ENCODE results near the gene TMEM229A. TPM values are rescaled to one million over a fixed set of nuclear protein-coding genes. Genes with fewer than 3 reads are reported as not detected.

Gene TMEM229A
- total and polyA plus RNA-seq, 9 of the 15 experiments (the other 6 are each of a cell fraction or from before 2014, with no cell fraction given) = not detected

DNA sequence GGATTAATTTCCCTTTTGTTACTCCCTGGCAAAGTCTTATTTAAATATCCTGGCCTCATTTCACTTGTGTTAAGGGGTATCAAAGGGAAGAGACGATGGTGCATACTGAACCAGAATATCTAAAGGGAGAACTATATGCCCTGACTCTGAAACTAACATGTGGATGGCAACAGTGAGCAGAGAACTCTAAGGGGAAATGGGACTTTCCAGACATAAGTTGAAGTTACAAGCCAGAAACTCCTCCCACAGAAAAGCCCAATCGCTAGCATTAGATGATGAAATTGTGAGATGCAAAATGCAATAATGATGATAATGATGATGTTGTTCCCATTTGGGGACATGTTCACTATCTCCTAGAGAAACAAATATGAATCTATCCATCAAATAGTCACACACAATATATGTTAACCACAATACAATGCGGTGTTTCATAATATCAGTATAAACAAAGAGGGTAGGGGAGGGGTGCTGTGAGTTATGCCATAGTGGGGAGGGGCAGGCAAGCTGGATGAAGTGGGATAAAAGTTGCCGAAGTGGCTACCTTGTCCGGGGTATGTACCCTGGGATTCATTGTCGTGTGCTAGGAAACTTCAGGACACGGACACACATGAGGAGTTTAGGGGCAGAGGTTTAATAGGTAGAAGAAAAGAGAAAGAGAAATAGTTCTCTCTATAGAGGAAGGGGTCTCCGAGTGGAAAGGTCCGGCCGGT is 37.1 kb downstream of the TMEM229A start (continued):
- TF ChIP-seq ZNF282 (CRISPR knock-in tag; IDR thresholded peaks at IDR 0.05) = no peak
- TF ChIP-seq ZZZ3 (IDR thresholded peaks at IDR 0.05) = no peak
- TF ChIP-seq, protein P1, sequence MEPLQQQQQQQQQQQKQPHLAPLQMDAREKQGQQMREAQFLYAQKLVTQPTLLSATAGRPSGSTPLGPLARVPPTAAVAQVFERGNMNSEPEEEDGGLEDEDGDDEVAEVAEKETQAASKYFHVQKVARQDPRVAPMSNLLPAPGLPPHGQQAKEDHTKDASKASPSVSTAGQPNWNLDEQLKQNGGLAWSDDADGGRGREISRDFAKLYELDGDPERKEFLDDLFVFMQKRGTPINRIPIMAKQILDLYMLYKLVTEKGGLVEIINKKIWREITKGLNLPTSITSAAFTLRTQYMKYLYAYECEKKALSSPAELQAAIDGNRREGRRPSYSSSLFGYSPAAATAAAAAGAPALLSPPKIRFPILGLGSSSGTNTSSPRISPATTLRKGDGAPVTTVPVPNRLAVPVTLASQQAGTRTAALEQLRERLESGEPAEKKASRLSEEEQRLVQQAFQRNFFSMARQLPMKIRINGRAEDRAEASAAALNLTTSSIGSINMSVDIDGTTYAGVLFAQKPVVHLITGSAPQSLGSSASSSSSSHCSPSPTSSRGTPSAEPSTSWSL (CRISPR knock-in tag; IDR thresholded peaks at IDR 0.05; ENCODE audit: borderline replicate concordance) = no peak
- peak; percentile 25; the same call in 1 of the 2 replicates for TF ChIP-seq SOX6 (IDR thresholded peaks at IDR 0.05)
- TF ChIP-seq ZNF76 (CRISPR knock-in tag; IDR thresholded peaks at IDR 0.05; ENCODE audit: borderline replicate concordance) = peak; percentile 18; the same call in 1 of the 2 replicates
- TF ChIP-seq ARID1B (IDR thresholded peaks at IDR 0.05) = no peak
- TF ChIP-seq TAF15 (IDR thresholded peaks at IDR 0.05; ENCODE audit: low read depth, low read length) = no peak
- no peak for TF ChIP-seq SMARCA4 (IDR thresholded peaks at IDR 0.05)
- TF ChIP-seq, protein P2, sequence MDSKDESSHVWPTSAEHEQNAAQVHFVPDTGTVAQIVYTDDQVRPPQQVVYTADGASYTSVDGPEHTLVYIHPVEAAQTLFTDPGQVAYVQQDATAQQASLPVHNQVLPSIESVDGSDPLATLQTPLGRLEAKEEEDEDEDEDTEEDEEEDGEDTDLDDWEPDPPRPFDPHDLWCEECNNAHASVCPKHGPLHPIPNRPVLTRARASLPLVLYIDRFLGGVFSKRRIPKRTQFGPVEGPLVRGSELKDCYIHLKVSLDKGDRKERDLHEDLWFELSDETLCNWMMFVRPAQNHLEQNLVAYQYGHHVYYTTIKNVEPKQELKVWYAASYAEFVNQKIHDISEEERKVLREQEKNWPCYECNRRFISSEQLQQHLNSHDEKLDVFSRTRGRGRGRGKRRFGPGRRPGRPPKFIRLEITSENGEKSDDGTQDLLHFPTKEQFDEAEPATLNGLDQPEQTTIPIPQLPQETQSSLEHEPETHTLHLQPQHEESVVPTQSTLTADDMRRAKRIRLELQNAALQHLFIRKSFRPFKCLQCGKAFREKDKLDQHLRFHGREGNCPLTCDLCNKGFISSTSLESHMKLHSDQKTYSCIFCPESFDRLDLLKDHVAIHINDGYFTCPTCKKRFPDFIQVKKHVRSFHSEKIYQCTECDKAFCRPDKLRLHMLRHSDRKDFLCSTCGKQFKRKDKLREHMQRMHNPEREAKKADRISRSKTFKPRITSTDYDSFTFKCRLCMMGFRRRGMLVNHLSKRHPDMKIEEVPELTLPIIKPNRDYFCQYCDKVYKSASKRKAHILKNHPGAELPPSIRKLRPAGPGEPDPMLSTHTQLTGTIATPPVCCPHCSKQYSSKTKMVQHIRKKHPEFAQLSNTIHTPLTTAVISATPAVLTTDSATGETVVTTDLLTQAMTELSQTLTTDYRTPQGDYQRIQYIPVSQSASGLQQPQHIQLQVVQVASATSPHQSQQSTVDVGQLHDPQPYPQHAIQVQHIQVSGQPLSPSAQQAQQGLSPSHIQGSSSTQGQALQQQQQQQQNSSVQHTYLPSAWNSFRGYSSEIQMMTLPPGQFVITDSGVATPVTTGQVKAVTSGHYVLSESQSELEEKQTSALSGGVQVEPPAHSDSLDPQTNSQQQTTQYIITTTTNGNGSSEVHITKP (IDR thresholded peaks at IDR 0.05; ENCODE audit: partially characterized antibody) = no peak
- no peak for TF ChIP-seq MTA2 (IDR thresholded peaks at IDR 0.05; ENCODE audit: low read depth)
- peak; percentile 29; the same call in 1 of the 2 replicates for TF ChIP-seq ZNF444 (CRISPR knock-in tag; IDR thresholded peaks at IDR 0.05)
- peak; percentile 84 for TF ChIP-seq ZNF165 (CRISPR knock-in tag; IDR thresholded peaks at IDR 0.05; ENCODE audit: borderline replicate concordance)
- TF ChIP-seq ZNF174 (CRISPR knock-in tag; IDR thresholded peaks at IDR 0.05) = no peak
- no peak for TF ChIP-seq RBM39 (optimal IDR thresholded peaks at IDR 0.05; ENCODE audit: low read depth, low read length)
- no peak for TF ChIP-seq MCM2 (IDR thresholded peaks at IDR 0.05; ENCODE audit: low read depth)
- no peak for TF ChIP-seq KLF16 (IDR thresholded peaks at IDR 0.05)
- TF ChIP-seq, protein P3, sequence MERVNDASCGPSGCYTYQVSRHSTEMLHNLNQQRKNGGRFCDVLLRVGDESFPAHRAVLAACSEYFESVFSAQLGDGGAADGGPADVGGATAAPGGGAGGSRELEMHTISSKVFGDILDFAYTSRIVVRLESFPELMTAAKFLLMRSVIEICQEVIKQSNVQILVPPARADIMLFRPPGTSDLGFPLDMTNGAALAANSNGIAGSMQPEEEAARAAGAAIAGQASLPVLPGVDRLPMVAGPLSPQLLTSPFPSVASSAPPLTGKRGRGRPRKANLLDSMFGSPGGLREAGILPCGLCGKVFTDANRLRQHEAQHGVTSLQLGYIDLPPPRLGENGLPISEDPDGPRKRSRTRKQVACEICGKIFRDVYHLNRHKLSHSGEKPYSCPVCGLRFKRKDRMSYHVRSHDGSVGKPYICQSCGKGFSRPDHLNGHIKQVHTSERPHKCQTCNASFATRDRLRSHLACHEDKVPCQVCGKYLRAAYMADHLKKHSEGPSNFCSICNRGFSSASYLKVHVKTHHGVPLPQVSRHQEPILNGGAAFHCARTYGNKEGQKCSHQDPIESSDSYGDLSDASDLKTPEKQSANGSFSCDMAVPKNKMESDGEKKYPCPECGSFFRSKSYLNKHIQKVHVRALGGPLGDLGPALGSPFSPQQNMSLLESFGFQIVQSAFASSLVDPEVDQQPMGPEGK (CRISPR knock-in tag; IDR thresholded peaks at IDR 0.05; ENCODE audit: borderline replicate concordance) = peak; percentile 18; the same call in 1 of the 2 replicates
- TF ChIP-seq NFXL1 (CRISPR knock-in tag; IDR thresholded peaks at IDR 0.05) = peak; percentile 79
- TF ChIP-seq ATF1 (CRISPR knock-in tag; IDR thresholded peaks at IDR 0.05) = no peak
- 0 out of 2 replicates have a peak, but pooled peaks have one; percentile 24 for TF ChIP-seq ATF1 (tag; IDR thresholded peaks at IDR 0.05)
- no peak for TF ChIP-seq ZFPM2 (CRISPR knock-in tag; IDR thresholded peaks at IDR 0.05)
- TF ChIP-seq, protein P4, sequence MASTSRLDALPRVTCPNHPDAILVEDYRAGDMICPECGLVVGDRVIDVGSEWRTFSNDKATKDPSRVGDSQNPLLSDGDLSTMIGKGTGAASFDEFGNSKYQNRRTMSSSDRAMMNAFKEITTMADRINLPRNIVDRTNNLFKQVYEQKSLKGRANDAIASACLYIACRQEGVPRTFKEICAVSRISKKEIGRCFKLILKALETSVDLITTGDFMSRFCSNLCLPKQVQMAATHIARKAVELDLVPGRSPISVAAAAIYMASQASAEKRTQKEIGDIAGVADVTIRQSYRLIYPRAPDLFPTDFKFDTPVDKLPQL (IDR thresholded peaks at IDR 0.05; ENCODE audit: extremely low read depth, insufficient read length) = no peak
